SK-N-SH (cell line): ENCODE data around the gene AGTRAP. TPM values are rescaled to one million over a fixed set of nuclear protein-coding genes. Genes with fewer than 3 reads are reported as not detected.

ENCODE experiments used
- CTCF ChIA-PET: fragments of 300-600, 350-600 bp; formaldehyde crosslinking; extraction: SDS; loops from one replicate; lab custom pipeline; 2021; lab: Yijun Ruan, JAX
- POLR2A ChIA-PET: fragments of 350-600 bp; sonication (Branson Sonifier 250); formaldehyde crosslinking; extraction: SDS; loops from one replicate; lab custom pipeline; 2020; ENCODE audit warnings: antibody characterized with exemption, inconsistent platforms; lab: Yijun Ruan, JAX
- DNase-seq: peaks from one replicate; pipeline ENCODE4 v3.0.0; 2012
- H2AFZ ChIP-seq: fragments of 200-600 bp; sonication (generic); 2 replicates; pipeline ENCODE4 v1.8.1; 2016; ENCODE audit warnings: antibody characterized with exemption, mild to moderate bottlenecking, low read depth
- H3F3A ChIP-seq: fragments of 200-600 bp; sonication (generic); replicated peaks from 2 replicates; pipeline ENCODE3; 2016; ENCODE audit warnings: antibody characterized with exemption, mild to moderate bottlenecking; ENCODE audit not compliant: insufficient read depth
- H3K27ac ChIP-seq, 2 experiments: fragments of 200-500 bp in 1 of 2; fragments of 200-600 bp in 1 of 2; sonication (Bioruptor generic) in 1 of 2; sonication (generic), shearing (Covaris generic) in 1 of 2; 2 replicates each; pipeline versions ENCODE4 v1.5.1 to v1.6.1; 2014 to 2016; ENCODE audit warnings: low read depth in 2 of 2, inconsistent platforms in 1 of 2, low read length in 1 of 2, mild to moderate bottlenecking in 1 of 2, mixed read lengths in 1 of 2
- H3K27me3 ChIP-seq: fragments of 200-600 bp; sonication (generic), shearing (Covaris generic); 2 replicates; pipeline ENCODE4 v1.6.1; 2016; ENCODE audit warnings: mixed run types; ENCODE audit not compliant: insufficient read depth
- H3K36me3 ChIP-seq, 2 experiments: fragments of 200-500 bp in 1 of 2; fragments of 200-600 bp in 1 of 2; sonication (Bioruptor generic) in 1 of 2; sonication (generic) in 1 of 2; replicated peaks in 1 of 2; 2 replicates each; pipeline versions ENCODE3 to v1.5.1; 2014 to 2016; ENCODE audit warnings: low read length in 1 of 2, mild to moderate bottlenecking in 1 of 2; ENCODE audit not compliant: insufficient read depth in 2 of 2, control insufficient read depth in 1 of 2
- H3K4me1 ChIP-seq, 2 experiments: fragments of 200-500 bp in 1 of 2; fragments of 200-600 bp in 1 of 2; sonication (Bioruptor generic) in 1 of 2; sonication (generic), shearing (Covaris generic) in 1 of 2; 2 replicates each; pipeline versions ENCODE4 v1.5.1 to v1.6.1; 2014 to 2016; ENCODE audit warnings: low read depth in 1 of 2, low read length in 1 of 2, mixed run types in 1 of 2; ENCODE audit not compliant: insufficient read depth in 2 of 2, control insufficient read depth in 1 of 2
- H3K4me2 ChIP-seq: fragments of 200-600 bp; sonication (generic), shearing (Covaris generic); 2 replicates; pipeline ENCODE4 v1.6.1; 2017; ENCODE audit warnings: mixed run types
- H3K4me3 ChIP-seq, 2 experiments: fragments of 200-500 bp in 1 of 2; fragments of 200-600 bp in 1 of 2; sonication (Bioruptor generic) in 1 of 2; sonication (generic), shearing (Covaris generic) in 1 of 2; 2 replicates each; pipeline versions ENCODE4 v1.5.1 to v1.8.1; 2014 to 2016; ENCODE audit warnings: low read depth in 2 of 2, inconsistent platforms in 1 of 2, low read length in 1 of 2, mild to moderate bottlenecking in 1 of 2, mixed read lengths in 1 of 2, moderate library complexity in 1 of 2
- H3K79me2 ChIP-seq: fragments of 200-600 bp; sonication (generic); 2 replicates; pipeline ENCODE4 v1.8.1; 2017; ENCODE audit warnings: mild to moderate bottlenecking; ENCODE audit not compliant: insufficient read depth
- H3K9ac ChIP-seq: fragments of 200-600 bp; sonication (generic); 2 replicates; pipeline ENCODE4 v1.6.1; 2017; ENCODE audit warnings: mixed run types
- H3K9me2 ChIP-seq: fragments of 200-600 bp; sonication (generic); 2 replicates; pipeline ENCODE4 v1.6.1; 2017; ENCODE audit warnings: mixed run types
- H3K9me3 ChIP-seq: fragments of 200-600 bp; sonication (generic); 2 replicates; pipeline ENCODE4 v1.6.1; 2017; ENCODE audit warnings: mixed run types, mild to moderate bottlenecking, moderate library complexity
- H4K20me1 ChIP-seq: fragments of 200-600 bp; sonication (generic); 2 replicates; pipeline ENCODE4 v1.6.1; 2017; ENCODE audit warnings: mild to moderate bottlenecking, mixed run types; ENCODE audit not compliant: insufficient read depth
- CHD2 ChIP-seq: fragments of 150-350 bp; IDR thresholded peaks from 2 replicates; pipeline ENCODE4 v1.6.1; 2018; ENCODE audit warnings: low read length; ENCODE audit not compliant: partially characterized antibody
- ELF1 ChIP-seq: IDR thresholded peaks from 2 replicates; pipeline ENCODE4 v1.4.0; 2012
- EZH2phosphoT487 ChIP-seq: fragments of 200-600 bp; sonication (generic); IDR thresholded peaks from 2 replicates; pipeline ENCODE4 v1.6.1; 2017; ENCODE audit warnings: low read depth, mixed run types, mild to moderate bottlenecking, antibody characterized with exemption, moderate library complexity, borderline replicate concordance
- FOSL2 ChIP-seq: IDR thresholded peaks from 2 replicates; pipeline ENCODE4 v1.4.0; 2012; ENCODE audit warnings: low read depth, mild to moderate bottlenecking, moderate library complexity, borderline replicate concordance
- GABPA ChIP-seq: IDR thresholded peaks from 2 replicates; pipeline ENCODE4 v1.4.0; 2012; ENCODE audit warnings: low read depth, mild to moderate bottlenecking
- GATA2 ChIP-seq: sonication (generic); formaldehyde crosslinking; IDR thresholded peaks from 2 replicates; pipeline ENCODE4 v1.5.0; 2020; ENCODE audit warnings: mild to moderate bottlenecking, missing genetic modification reagents
- MEF2A ChIP-seq: IDR thresholded peaks from 2 replicates; pipeline ENCODE4 v1.4.0; 2012; ENCODE audit warnings: low read depth, borderline replicate concordance
- NFIC ChIP-seq: IDR thresholded peaks from 2 replicates; pipeline ENCODE4 v1.4.0; 2012; ENCODE audit warnings: borderline replicate concordance
- NRF1 ChIP-seq: IDR thresholded peaks from 2 replicates; pipeline ENCODE4 v1.6.1; 2012; ENCODE audit warnings: low read depth, mild to moderate bottlenecking, low read length
- POLR2AphosphoS5 ChIP-seq: IDR thresholded peaks from 2 replicates; pipeline ENCODE4 v1.6.1; 2012; ENCODE audit warnings: low read depth, low read length
- RCOR1 ChIP-seq: fragments of 150-350 bp; IDR thresholded peaks from 2 replicates; pipeline ENCODE4 v1.6.1; 2017; ENCODE audit warnings: antibody characterized with exemption, low read length
- SIN3A ChIP-seq: IDR thresholded peaks from 2 replicates; pipeline ENCODE4 v1.6.1; 2012; ENCODE audit warnings: low read depth, mild to moderate bottlenecking, low read length, moderate library complexity, borderline replicate concordance
- YY1 ChIP-seq: IDR thresholded peaks from 2 replicates; pipeline ENCODE4 v1.4.0; 2012; ENCODE audit warnings: low read depth, mild to moderate bottlenecking
- WGBS: methylation state at CpG from one replicate; pipeline ENCODE4 v1.1.6; 2017; ENCODE audit warnings: low lambda C conversion rate; 5-methylcytosine and 5-hydroxymethylcytosine counted together
- polyA plus RNA-seq, 3 experiments: library from polyadenylated mRNA; depleted of rRNA; stranded (reverse); fragments of >200 nt; gene quantifications; 2 replicates each; pipeline ENCODE4 v1.2.3, GENCODE V29; 2012
- TF ChIP-seq, protein P1 (sequence below): fragments of 150-350 bp; IDR thresholded peaks from 2 replicates; pipeline ENCODE4 v1.6.1; 2016; ENCODE audit warnings: mild to moderate bottlenecking, low read depth, low read length
- TF ChIP-seq, protein P2 (sequence below): IDR thresholded peaks from 2 replicates; pipeline ENCODE4 v1.6.1; 2012; ENCODE audit warnings: mild to moderate bottlenecking, low read depth, low read length, moderate library complexity

AGTRAP gene
- polyA plus RNA-seq, 1 of the 3 experiments (the other 2 are of a cell fraction): 66.2 TPM

DNA sequence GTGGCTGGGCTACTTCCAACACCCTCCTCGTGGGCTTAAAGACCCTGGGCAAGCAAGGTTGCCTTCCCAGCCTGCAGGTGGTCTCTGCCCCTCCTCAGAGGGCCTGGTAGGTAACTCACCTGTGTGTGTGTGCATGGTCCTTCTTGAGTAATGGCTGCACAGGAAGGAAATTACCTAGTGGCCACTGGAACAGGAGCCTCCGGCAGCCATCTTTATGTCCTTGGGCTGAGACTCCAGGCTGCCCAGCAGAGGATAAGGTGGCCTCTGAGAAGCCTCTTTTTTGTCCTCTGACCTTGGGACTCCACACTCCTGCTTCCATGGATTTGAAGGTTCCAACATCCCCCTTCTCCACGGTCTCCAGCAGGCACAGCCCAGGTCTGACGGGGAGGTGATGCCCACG, 24.4 kb upstream of the AGTRAP start:
- H3K9ac ChIP-seq: no peak overlapping the region
- H3K4me1 ChIP-seq: peaks cover 0 to 8% of the 10 kb centered on the region in 2 experiments; a peak in 1 of 4 replicates
- H3K9me2 ChIP-seq: no peaks in the 10 kb centered on the region
- no peaks in the 10 kb centered on the region for H3F3A ChIP-seq
- no peak overlapping the region for H3K4me2 ChIP-seq
- no peaks in the 10 kb centered on the region for H3K79me2 ChIP-seq
- DNase-seq: no peak
- ChIA-PET CTCF (interaction anchor here (0.6 to 8.8 kb wide), 14 partner anchors 10 to 265 kb away, joined by 3 to 90 read pairs (median 4); partner anchors contain the start of genes AGTRAP, DRAXIN, FBXO6 and MAD2L2), POLR2A (interaction anchor here (1.1 kb wide), 1 partner anchor 29 kb away, joined by 3 read pairs; no protein-coding TSS in a partner anchor)
- WGBS: 91% methylated on average over 5 of the region's 5 CpGs
- H2AFZ ChIP-seq: no peak overlapping the region
- H3K27me3 ChIP-seq: no peaks in the 10 kb centered on the region
- H3K36me3 ChIP-seq: no peaks in the 10 kb centered on the region
- H3K9me3 ChIP-seq: no peaks in the 10 kb centered on the region
- no peak for TF ChIP-seq EZH2phosphoT487
- TF ChIP-seq, protein P1, sequence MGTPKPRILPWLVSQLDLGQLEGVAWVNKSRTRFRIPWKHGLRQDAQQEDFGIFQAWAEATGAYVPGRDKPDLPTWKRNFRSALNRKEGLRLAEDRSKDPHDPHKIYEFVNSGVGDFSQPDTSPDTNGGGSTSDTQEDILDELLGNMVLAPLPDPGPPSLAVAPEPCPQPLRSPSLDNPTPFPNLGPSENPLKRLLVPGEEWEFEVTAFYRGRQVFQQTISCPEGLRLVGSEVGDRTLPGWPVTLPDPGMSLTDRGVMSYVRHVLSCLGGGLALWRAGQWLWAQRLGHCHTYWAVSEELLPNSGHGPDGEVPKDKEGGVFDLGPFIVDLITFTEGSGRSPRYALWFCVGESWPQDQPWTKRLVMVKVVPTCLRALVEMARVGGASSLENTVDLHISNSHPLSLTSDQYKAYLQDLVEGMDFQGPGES: no peak
- no peak overlapping the region for H3K27ac ChIP-seq
- no peak overlapping the region for H3K4me3 ChIP-seq
- H4K20me1 ChIP-seq: no peaks in the 10 kb centered on the region

GRCh38 chr1:11712285-11712684, 23.7 kb upstream of the AGTRAP start:
- H3K27ac ChIP-seq: no peak overlapping the region
- H3F3A ChIP-seq: no peaks in the 10 kb centered on the region
- no peak overlapping the region for H3K9ac ChIP-seq
- DNase-seq: no peak
- H2AFZ ChIP-seq: no peak overlapping the region
- 84% methylated on average over 4 of the region's 8 CpGs for WGBS
- ChIA-PET POLR2A (interaction anchor here (1.1 kb wide), 1 partner anchor 30 kb away, joined by 3 read pairs; no protein-coding TSS in a partner anchor), CTCF (interaction anchor here (3.0 to 6.6 kb wide), 2 partner anchors 30 to 61 kb away, joined by 14 to 66 read pairs; partner anchors contain the start of gene MAD2L2)
- H3K4me3 ChIP-seq: no peak overlapping the region
- no peaks in the 10 kb centered on the region for H3K9me2 ChIP-seq
- H3K79me2 ChIP-seq: no peaks in the 10 kb centered on the region
- no peak overlapping the region for H3K4me2 ChIP-seq
- H3K36me3 ChIP-seq: no peaks in the 10 kb centered on the region
- no peaks in the 10 kb centered on the region for H3K9me3 ChIP-seq
- no peak for TF ChIP-seq NFIC
- TF ChIP-seq GABPA: no peak
- TF ChIP-seq POLR2AphosphoS5: no peak
- no peak for TF ChIP-seq FOSL2
- TF ChIP-seq MEF2A: no peak
- no peak for TF ChIP-seq ELF1
- TF ChIP-seq, protein P2, sequence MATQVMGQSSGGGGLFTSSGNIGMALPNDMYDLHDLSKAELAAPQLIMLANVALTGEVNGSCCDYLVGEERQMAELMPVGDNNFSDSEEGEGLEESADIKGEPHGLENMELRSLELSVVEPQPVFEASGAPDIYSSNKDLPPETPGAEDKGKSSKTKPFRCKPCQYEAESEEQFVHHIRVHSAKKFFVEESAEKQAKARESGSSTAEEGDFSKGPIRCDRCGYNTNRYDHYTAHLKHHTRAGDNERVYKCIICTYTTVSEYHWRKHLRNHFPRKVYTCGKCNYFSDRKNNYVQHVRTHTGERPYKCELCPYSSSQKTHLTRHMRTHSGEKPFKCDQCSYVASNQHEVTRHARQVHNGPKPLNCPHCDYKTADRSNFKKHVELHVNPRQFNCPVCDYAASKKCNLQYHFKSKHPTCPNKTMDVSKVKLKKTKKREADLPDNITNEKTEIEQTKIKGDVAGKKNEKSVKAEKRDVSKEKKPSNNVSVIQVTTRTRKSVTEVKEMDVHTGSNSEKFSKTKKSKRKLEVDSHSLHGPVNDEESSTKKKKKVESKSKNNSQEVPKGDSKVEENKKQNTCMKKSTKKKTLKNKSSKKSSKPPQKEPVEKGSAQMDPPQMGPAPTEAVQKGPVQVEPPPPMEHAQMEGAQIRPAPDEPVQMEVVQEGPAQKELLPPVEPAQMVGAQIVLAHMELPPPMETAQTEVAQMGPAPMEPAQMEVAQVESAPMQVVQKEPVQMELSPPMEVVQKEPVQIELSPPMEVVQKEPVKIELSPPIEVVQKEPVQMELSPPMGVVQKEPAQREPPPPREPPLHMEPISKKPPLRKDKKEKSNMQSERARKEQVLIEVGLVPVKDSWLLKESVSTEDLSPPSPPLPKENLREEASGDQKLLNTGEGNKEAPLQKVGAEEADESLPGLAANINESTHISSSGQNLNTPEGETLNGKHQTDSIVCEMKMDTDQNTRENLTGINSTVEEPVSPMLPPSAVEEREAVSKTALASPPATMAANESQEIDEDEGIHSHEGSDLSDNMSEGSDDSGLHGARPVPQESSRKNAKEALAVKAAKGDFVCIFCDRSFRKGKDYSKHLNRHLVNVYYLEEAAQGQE: no peak
- no peak for TF ChIP-seq GATA2 (CRISPR knock-in tag)
- TF ChIP-seq RCOR1: no peak
- TF ChIP-seq NRF1: no peak
- TF ChIP-seq SIN3A: no peak
- TF ChIP-seq CHD2: no peak
- no peak for TF ChIP-seq YY1
- H4K20me1 ChIP-seq: no peaks in the 10 kb centered on the region
- H3K4me1 ChIP-seq: peaks cover 0 to 7% of the 10 kb centered on the region in 2 experiments; a peak in 1 of 4 replicates
- H3K27me3 ChIP-seq: no peaks in the 10 kb centered on the region; the same call in 1 of the 2 replicates
